Fibroblast of villous mesenchyme (primary cell): ENCODE data around the gene CFAP61. TPM values are rescaled to one million over a fixed set of nuclear protein-coding genes. Genes with fewer than 3 reads are reported as not detected.
A peak's percentile ranks its signal among the peaks of the same experiment; 100 is the strongest.

Experiments
- DNase-seq: peaks from one replicate; pipeline ENCODE4 v3.0.0-alpha.2; 2010; ENCODE audit warnings: low read depth
- H3K4me3 ChIP-seq: 2 replicates; pipeline ENCODE4 v1.5.1; 2011; ENCODE audit warnings: low read depth, mild to moderate bottlenecking, low read length
- CTCF ChIP-seq: IDR thresholded peaks from 2 replicates; pipeline ENCODE4 v1.5.1; 2012; ENCODE audit warnings: low read depth, mild to moderate bottlenecking, low read length; ENCODE audit not compliant: insufficient read depth
- total RNA-seq: library from RNA; depleted of rRNA; stranded (reverse); fragments of >200 nt; gene quantifications from 2 replicates; pipeline ENCODE4 v1.2.3, GENCODE V29; 2012

Gene CFAP61
- total RNA-seq, 1 donor, result 0.43 TPM

DNA sequence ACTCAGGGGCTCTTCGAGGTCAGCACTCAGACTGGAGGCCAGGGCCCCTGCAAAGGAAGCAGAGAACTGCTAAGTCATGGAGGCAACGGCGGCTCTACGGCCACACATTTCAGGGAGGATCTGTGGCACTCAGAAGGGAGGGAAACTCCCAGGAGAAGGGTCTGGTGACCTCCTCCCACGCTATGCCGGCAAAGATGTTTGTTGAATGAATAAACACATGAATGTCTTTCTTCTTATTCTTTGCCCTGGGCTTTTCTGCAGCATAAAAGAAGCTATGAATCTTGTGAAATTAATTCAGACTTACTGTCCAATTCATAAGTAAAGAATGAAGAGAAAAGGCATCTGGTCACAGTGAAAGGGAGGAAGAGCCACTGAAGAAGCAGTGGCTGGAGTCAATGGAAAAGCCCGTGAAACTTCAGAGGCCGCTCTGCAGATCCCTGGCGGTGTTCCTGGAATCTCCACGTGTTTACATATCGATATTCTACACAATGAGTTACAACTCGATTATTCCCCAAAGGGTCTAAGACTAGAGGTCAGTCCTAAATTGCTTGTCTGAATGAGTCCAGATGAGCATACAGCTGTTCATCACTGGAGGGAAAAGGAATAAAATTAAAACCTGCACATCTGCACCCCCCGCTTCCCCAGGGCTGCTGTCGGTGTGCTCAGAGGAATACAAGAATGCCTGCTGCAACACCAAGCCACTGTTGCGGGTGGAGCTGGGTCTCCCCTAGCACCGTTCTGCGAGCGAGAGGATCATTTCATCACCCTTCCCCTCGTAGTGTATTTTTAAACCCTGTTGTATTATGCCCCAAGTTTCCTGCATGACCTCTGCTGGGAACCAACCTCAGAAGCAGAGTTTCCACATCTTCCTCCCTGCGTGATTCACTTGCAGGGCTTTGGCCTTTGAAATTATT is 341.1 kb downstream of the CFAP61 start:
- TF ChIP-seq CTCF, result no peak
- peak; percentile 78 for DNase-seq
- no peak overlapping the region for H3K4me3 ChIP-seq

GRCh38 chr20:20395087-20395486 is 342.8 kb downstream of the CFAP61 start:
- no peak for DNase-seq
- no peak overlapping the region for H3K4me3 ChIP-seq
- TF ChIP-seq CTCF, result no peak

- DNase-seq, result no peak
- TF ChIP-seq CTCF, result no peak
Observed at GRCh38 chr20:20395903-20396568, 343.7 kb downstream of the CFAP61 start.

DNA sequence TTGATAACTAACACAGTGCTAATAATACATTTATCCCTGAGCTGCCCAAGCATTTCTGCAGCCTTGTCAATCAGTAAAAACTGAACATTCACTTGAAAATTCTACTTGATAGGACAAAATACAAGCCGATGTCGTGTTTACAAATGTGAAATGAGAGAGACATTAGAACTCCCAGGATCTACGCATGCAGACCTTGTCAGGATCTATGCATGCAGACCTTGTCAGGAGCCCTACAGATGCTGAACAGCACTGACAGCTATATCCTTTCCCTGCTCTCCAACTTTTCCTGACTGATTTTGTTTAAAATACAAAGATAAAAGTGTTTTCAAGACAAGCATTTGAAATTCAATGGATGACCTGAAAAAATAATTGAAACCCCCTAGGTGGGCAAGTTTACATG is 344.5 kb downstream of the CFAP61 start:
- TF ChIP-seq CTCF, result no peak
- DNase-seq, result no peak
- no peak overlapping the region for H3K4me3 ChIP-seq

More at GRCh38 chr20:20395903-20396568, 343.7 kb downstream of the CFAP61 start:
- no peak overlapping the region for H3K4me3 ChIP-seq

GRCh38 chr20:20398123-20398522 is 345.8 kb downstream of the CFAP61 start:
- TF ChIP-seq CTCF, result no peak
- DNase-seq, result no peak
- no peak overlapping the region for H3K4me3 ChIP-seq

DNA sequence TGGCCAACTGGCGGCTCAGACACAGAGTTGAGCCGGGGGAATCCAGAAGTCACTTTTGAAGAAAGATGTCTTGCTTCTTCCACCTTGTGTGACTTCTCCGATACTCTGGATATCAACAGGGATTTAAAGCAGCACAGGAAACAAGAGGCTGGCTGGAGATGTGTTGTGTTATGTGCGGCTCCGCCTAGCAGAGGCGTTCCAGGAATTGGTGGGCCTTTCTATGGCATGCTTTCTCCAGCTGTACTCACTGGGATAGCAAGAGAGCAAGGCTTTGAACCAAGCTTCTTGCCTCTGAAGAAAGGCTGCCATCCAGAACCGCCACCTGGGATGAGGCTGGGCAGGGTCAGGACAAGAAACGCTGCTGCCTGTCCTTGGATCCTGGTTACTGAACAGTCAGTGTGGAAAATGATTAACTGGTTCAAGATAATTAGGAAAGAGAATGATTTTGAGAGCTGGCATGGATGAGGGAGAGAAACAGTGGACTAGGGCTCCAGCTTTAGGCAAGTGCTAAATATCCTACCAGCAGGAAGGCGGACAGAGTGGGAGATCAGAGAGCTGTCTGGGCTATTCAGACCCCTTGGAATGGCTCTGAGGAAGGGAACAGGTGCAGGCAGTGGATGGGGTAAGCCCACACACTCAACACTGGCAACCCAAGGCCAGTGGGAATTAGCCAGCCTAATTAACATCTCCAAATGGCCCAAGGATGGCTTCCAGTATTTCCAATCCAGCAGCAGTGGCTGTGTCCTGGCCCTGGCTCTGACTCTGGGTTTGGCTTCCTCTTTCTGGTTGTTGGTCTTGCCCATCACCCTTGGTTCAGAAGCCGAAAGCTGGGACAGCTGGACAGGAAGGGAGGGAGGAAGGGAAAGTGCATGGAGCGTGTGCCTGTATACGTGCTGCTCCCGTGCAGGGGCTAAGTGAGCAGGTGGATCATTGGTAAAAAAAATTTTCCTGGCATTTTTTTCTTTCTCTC is 347.5 kb downstream of the CFAP61 start:
- H3K4me3 ChIP-seq, result no peak overlapping the region
- DNase-seq, result no peak
- TF ChIP-seq CTCF, result no peak
